H9 (cell line): ENCODE measurements around the gene PRUNE2. TPM values are rescaled to one million over a fixed set of nuclear protein-coding genes. Genes with fewer than 3 reads are reported as not detected.

Source experiments
- DNase-seq: peaks from one replicate; pipeline ENCODE4 v3.0.0-alpha.2; 2017
- H2AFZ ChIP-seq: one replicate; pipeline ENCODE4 v1.6.1; 2013; ENCODE audit warnings: mild to moderate bottlenecking, low read length, control low read depth, moderate library complexity
- H2AK5ac ChIP-seq: 2 replicates; pipeline ENCODE4 v1.6.1; 2013; ENCODE audit warnings: low read length, control low read depth, mixed read lengths; ENCODE audit not compliant: insufficient read length
- H2BK120ac ChIP-seq: one replicate; pipeline ENCODE4 v1.6.1; 2013; ENCODE audit warnings: low read depth, mild to moderate bottlenecking, low read length, control low read depth, inconsistent platforms; ENCODE audit not compliant: poor library complexity, severe bottlenecking
- H2BK12ac ChIP-seq: 2 replicates; pipeline ENCODE4 v1.6.1; 2013; ENCODE audit warnings: low read length, control low read depth, mixed read lengths, low read depth; ENCODE audit not compliant: insufficient read length
- H2BK15ac ChIP-seq: 2 replicates; pipeline ENCODE4 v1.6.1; 2013; ENCODE audit warnings: low read depth, low read length, control low read depth
- H2BK20ac ChIP-seq: one replicate; pipeline ENCODE4 v1.6.1; 2013; ENCODE audit warnings: low read depth, mild to moderate bottlenecking, low read length, control low read depth, inconsistent platforms; ENCODE audit not compliant: poor library complexity, severe bottlenecking
- H2BK5ac ChIP-seq: 2 replicates; pipeline ENCODE4 v1.6.1; 2013; ENCODE audit warnings: low read length, control low read depth, mixed read lengths; ENCODE audit not compliant: insufficient read length
- H3K14ac ChIP-seq: 2 replicates; pipeline ENCODE4 v1.6.1; 2013; ENCODE audit warnings: low read length, control low read depth; ENCODE audit not compliant: insufficient read depth
- H3K18ac ChIP-seq: 2 replicates; pipeline ENCODE4 v1.6.1; 2013; ENCODE audit warnings: low read depth, mild to moderate bottlenecking, mixed read lengths, low read length, control low read depth; ENCODE audit not compliant: insufficient read length
- H3K23ac ChIP-seq: 2 replicates; pipeline ENCODE4 v1.6.1; 2013; ENCODE audit warnings: low read length, control low read depth, mixed read lengths, low read depth; ENCODE audit not compliant: insufficient read length
- H3K23me2 ChIP-seq: 2 replicates; pipeline ENCODE4 v1.6.1; 2013; ENCODE audit warnings: low read depth, mild to moderate bottlenecking, mixed read lengths, low read length, control low read depth; ENCODE audit not compliant: insufficient read length, poor library complexity, severe bottlenecking
- H3K27ac ChIP-seq: 2 replicates; pipeline ENCODE4 v1.5.1; 2013; ENCODE audit warnings: low read length, control low read depth, mixed read lengths, low read depth; ENCODE audit not compliant: insufficient read length
- H3K27me3 ChIP-seq: 2 replicates; pipeline ENCODE4 v1.6.1; 2013; ENCODE audit warnings: low read length, control low read depth, inconsistent platforms; ENCODE audit not compliant: insufficient read depth
- H3K4ac ChIP-seq: 2 replicates; pipeline ENCODE4 v1.6.1; 2013; ENCODE audit warnings: low read depth, mild to moderate bottlenecking, control low read depth, inconsistent platforms, low read length, moderate library complexity
- H3K4me1 ChIP-seq: 2 replicates; pipeline ENCODE4 v1.6.1; 2013; ENCODE audit warnings: low read length, control low read depth, inconsistent platforms; ENCODE audit not compliant: insufficient read depth
- H3K4me2 ChIP-seq: 2 replicates; pipeline ENCODE4 v1.6.1; 2013; ENCODE audit warnings: low read length, control low read depth, mixed read lengths; ENCODE audit not compliant: insufficient read length, insufficient read depth
- H3K56ac ChIP-seq: 2 replicates; pipeline ENCODE4 v1.6.1; 2013; ENCODE audit warnings: low read depth, mild to moderate bottlenecking, mixed read lengths, low read length, control low read depth; ENCODE audit not compliant: insufficient read length
- H3K79me1 ChIP-seq: 2 replicates; pipeline ENCODE4 v1.6.1; 2013; ENCODE audit warnings: low read depth, mild to moderate bottlenecking, moderate library complexity, low read length, control low read depth, inconsistent platforms; ENCODE audit not compliant: insufficient read depth, poor library complexity, severe bottlenecking
- H3K79me2 ChIP-seq: 2 replicates; pipeline ENCODE4 v1.6.1; 2013; ENCODE audit warnings: low read length, control low read depth, inconsistent platforms; ENCODE audit not compliant: insufficient read depth
- H3K9ac ChIP-seq: 2 replicates; pipeline ENCODE4 v1.6.1; 2013; ENCODE audit warnings: low read length, control low read depth, mixed read lengths; ENCODE audit not compliant: insufficient read length; ENCODE audit errors: extremely low read depth
- H3K9me3 ChIP-seq: one replicate; pipeline ENCODE4 v1.6.1; 2013; ENCODE audit warnings: low read depth, low read length, inconsistent platforms; ENCODE audit not compliant: control insufficient read depth
- H3T11ph ChIP-seq: one replicate; pipeline ENCODE4 v1.6.1; 2013; ENCODE audit warnings: mild to moderate bottlenecking, low read length, control low read depth, inconsistent platforms
- H4K20me1 ChIP-seq: one replicate; pipeline ENCODE4 v1.6.1; 2013; ENCODE audit not compliant: control insufficient read depth, insufficient read length, insufficient read depth
- H4K5ac ChIP-seq: 2 replicates; pipeline ENCODE4 v1.6.1; 2013; ENCODE audit warnings: low read depth, mild to moderate bottlenecking, mixed read lengths, low read length, control low read depth; ENCODE audit not compliant: insufficient read length
- H4K8ac ChIP-seq: replicated peaks from 2 replicates; pipeline ENCODE4 v1.6.1; 2013; ENCODE audit warnings: low read length, control low read depth, mixed read lengths, low read depth; ENCODE audit not compliant: insufficient read length
- H4K91ac ChIP-seq: 2 replicates; pipeline ENCODE4 v1.6.1; 2013; ENCODE audit warnings: low read depth, mild to moderate bottlenecking, moderate library complexity, mixed read lengths, low read length, control low read depth; ENCODE audit not compliant: insufficient read length
- H3K27ac Mint-ChIP-seq, 3 experiments: 2 replicates in 2 of 3; 3 replicates in 1 of 3; pipeline ENCODE4 v1.8.0; 2020 to 2021; ENCODE audit warnings: mixed read lengths in 3 of 3, mild to moderate bottlenecking in 1 of 3, moderate library complexity in 1 of 3
- H3K27me3 Mint-ChIP-seq: 2 replicates; pipeline ENCODE4 v1.8.0; 2021; ENCODE audit warnings: low read depth, mild to moderate bottlenecking, moderate library complexity, mixed read lengths
- H3K36me3 Mint-ChIP-seq, 3 experiments: 2 replicates in 2 of 3; 3 replicates in 1 of 3; pipeline ENCODE4 v1.8.0; 2020 to 2021; ENCODE audit warnings: low read depth in 3 of 3, mixed read lengths in 3 of 3; ENCODE audit not compliant: insufficient read depth in 1 of 3
- H3K4me1 Mint-ChIP-seq, 2 experiments: 2 replicates each; pipeline ENCODE4 v1.8.0; 2020; ENCODE audit warnings: mixed read lengths in 2 of 2
- H3K4me3 Mint-ChIP-seq, 2 experiments: 2 replicates in 1 of 2; 3 replicates in 1 of 2; pipeline ENCODE4 v1.8.0; 2020 to 2021; ENCODE audit warnings: mild to moderate bottlenecking in 2 of 2, mixed read lengths in 2 of 2, moderate library complexity in 1 of 2
- H3K9me3 Mint-ChIP-seq, 2 experiments: 2 replicates in 1 of 2; 3 replicates in 1 of 2; pipeline ENCODE4 v1.8.0; 2020; ENCODE audit warnings: mild to moderate bottlenecking in 2 of 2, mixed read lengths in 2 of 2, moderate library complexity in 1 of 2
- WGBS: extraction: QIAGEN DNeasy Blood & Tissue Kit; methylation state at CpG from one replicate; pipeline ENCODE4 v1.1.7; 2013; ENCODE audit warnings: missing lambda C conversion rate, low lambda C conversion rate, mixed read lengths; ENCODE audit not compliant: insufficient read length; ENCODE audit errors: extremely low coverage; 5-methylcytosine and 5-hydroxymethylcytosine counted together
- total RNA-seq: library from RNA; stranded (reverse); gene quantifications from 2 replicates; pipeline ENCODE4 v1.2.1, GENCODE V29; 2021
- TF ChIP-seq, protein P1 (sequence below): fragments of 200-600 bp; sonication (generic); conservative IDR thresholded peaks from 3 replicates; pipeline ENCODE4 v1.8.0; 2021; ENCODE audit warnings: antibody characterized with exemption, mild to moderate bottlenecking

Gene PRUNE2
- total RNA-seq, 1 experiment from 2014 or later: 12.1 TPM

DNA sequence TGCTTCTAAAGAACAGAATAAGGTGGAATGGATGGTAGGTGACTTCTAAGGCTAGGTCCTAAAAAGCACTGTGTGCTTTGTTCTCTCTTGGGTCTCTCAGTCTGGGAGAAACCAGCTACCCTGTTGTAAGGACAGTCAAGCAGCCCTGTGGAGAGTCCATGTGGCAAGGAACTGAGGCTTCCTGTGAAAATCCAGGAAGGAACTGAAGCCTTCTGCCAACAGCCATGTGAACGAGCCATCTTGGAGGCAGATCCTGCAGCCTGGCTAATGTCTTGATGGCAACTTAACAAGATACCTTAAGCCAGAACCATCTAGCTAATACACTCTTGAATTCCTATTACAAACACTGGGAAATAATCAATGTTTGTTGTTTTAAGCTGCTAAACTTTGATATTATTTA lies 241.8 kb downstream of the PRUNE2 start:
- Mint-ChIP-seq H3K36me3 (peaks cover 0 to 4% (median 3%) of the 10 kb centered on the region in 3 experiments; a peak in 3 of 7 replicates), H3K9me3 (peaks cover 3 to 5% of the 10 kb centered on the region in 2 experiments; a peak in 2 of 5 replicates), H3K4me1 (peaks cover 8 to 9% of the 10 kb centered on the region in 2 experiments), H3K27me3 (no peaks in the 10 kb centered on the region), H3K4me3 (no peak overlapping the region), H3K27ac (no peak overlapping the region)
- Histone ChIP-seq H3K79me1 (no peaks in the 10 kb centered on the region), H3K79me2 (no peaks in the 10 kb centered on the region), H3K14ac (no peak overlapping the region), H2AFZ (no peak overlapping the region), H3K56ac (no peak overlapping the region), H3K23ac (no peak overlapping the region), H3T11ph (no peak overlapping the region), H4K5ac (no peak overlapping the region), H2BK12ac (no peak overlapping the region), H3K18ac (no peak overlapping the region), H3K9ac (no peak overlapping the region), H2BK5ac (no peak overlapping the region), H2AK5ac (no peak overlapping the region), H3K4me1 (peaks cover 4% of the 10 kb centered on the region; the same call in 1 of the 2 replicates), H3K4me2 (no peak overlapping the region), H2BK120ac (no peak overlapping the region), H2BK15ac (no peak overlapping the region), H3K23me2 (no peaks in the 10 kb centered on the region), H2BK20ac (no peak overlapping the region), H3K27ac (no peak overlapping the region), H3K4ac (no peak overlapping the region), H4K8ac (no peak overlapping the region), H4K20me1 (no peaks in the 10 kb centered on the region), H4K91ac (no peak overlapping the region), H3K9me3 (no peaks in the 10 kb centered on the region), H3K27me3 (no peaks in the 10 kb centered on the region)
- WGBS: no CpG with 5 or more reads among the region's 1 CpG
- TF ChIP-seq, protein P1, sequence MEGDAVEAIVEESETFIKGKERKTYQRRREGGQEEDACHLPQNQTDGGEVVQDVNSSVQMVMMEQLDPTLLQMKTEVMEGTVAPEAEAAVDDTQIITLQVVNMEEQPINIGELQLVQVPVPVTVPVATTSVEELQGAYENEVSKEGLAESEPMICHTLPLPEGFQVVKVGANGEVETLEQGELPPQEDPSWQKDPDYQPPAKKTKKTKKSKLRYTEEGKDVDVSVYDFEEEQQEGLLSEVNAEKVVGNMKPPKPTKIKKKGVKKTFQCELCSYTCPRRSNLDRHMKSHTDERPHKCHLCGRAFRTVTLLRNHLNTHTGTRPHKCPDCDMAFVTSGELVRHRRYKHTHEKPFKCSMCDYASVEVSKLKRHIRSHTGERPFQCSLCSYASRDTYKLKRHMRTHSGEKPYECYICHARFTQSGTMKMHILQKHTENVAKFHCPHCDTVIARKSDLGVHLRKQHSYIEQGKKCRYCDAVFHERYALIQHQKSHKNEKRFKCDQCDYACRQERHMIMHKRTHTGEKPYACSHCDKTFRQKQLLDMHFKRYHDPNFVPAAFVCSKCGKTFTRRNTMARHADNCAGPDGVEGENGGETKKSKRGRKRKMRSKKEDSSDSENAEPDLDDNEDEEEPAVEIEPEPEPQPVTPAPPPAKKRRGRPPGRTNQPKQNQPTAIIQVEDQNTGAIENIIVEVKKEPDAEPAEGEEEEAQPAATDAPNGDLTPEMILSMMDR: no peak
- no peak for DNase-seq
